HT1080 (cell line): ENCODE results near the gene ABI1. TPM values are rescaled to one million over a fixed set of nuclear protein-coding genes. Genes with fewer than 3 reads are reported as not detected.
A peak's percentile ranks its signal among the peaks of the same experiment; 100 is the strongest.
"Not testable (repeated sequence)": the region's sequence is repeated elsewhere in the genome, so short reads cannot be mapped to it uniquely, and the experiment has no call there.

Experiments used
- DNase-seq: peaks from one replicate; pipeline ENCODE4 v3.0.0-alpha.2; 2015; ENCODE audit warnings: low read depth
- total RNA-seq: library from RNA; depleted of rRNA; stranded (reverse); fragments of >200 nt; shearing (Covaris generic); gene quantifications from 2 replicates; pipeline ENCODE4 v1.2.3, GENCODE V29; 2014

ABI1 gene
- total RNA-seq, 1 experiment from 2014 or later, result 49.8 TPM

GRCh38 chr10:26805567-26806245, 55.1 kb downstream of the ABI1 start:
- peak; percentile 7 for DNase-seq

GRCh38 chr10:26804418-26805393, 56.1 kb downstream of the ABI1 start:
- no peak for DNase-seq

GRCh38 chr10:26803849-26804248, 56.9 kb downstream of the ABI1 start:
- DNase-seq, result no peak

- no peak for DNase-seq
Measured at GRCh38 chr10:26802527-26802926, 58.2 kb downstream of the ABI1 start.

GRCh38 chr10:26801831-26802230, 58.9 kb downstream of the ABI1 start:
- DNase-seq, result no peak

- DNase-seq, result no peak
Measured at GRCh38 chr10:26801274-26801673, 59.5 kb downstream of the ABI1 start.

GRCh38 chr10:26800468-26800867, 60.3 kb downstream of the ABI1 start:
- DNase-seq, result no peak

GRCh38 chr10:26799342-26799741, 61.4 kb downstream of the ABI1 start:
- DNase-seq, result no peak

- no peak for DNase-seq
Measured at GRCh38 chr10:26798298-26798697, 62.5 kb downstream of the ABI1 start.

GRCh38 chr10:26797340-26797739, 63.4 kb downstream of the ABI1 start:
- no peak for DNase-seq

GRCh38 chr10:26792758-26793495, 67.8 kb downstream of the ABI1 start:
- DNase-seq, result no peak

- DNase-seq, result no peak
Measured at GRCh38 chr10:26790221-26790995, 70.3 kb downstream of the ABI1 start.

- not testable (repeated sequence) for DNase-seq
Measured at GRCh38 chr10:26789779-26790178, 71.0 kb downstream of the ABI1 start.

GRCh38 chr10:26787362-26787761, 73.4 kb downstream of the ABI1 start:
- DNase-seq, result no peak

- DNase-seq, result peak; percentile 23
Measured at GRCh38 chr10:26781797-26782196, 79.0 kb downstream of the ABI1 start.

GRCh38 chr10:26780793-26781601, 79.8 kb downstream of the ABI1 start:
- DNase-seq, result peak; percentile 90

- no peak for DNase-seq
Measured at GRCh38 chr10:26780106-26780792, 80.5 kb downstream of the ABI1 start.

- no peak for DNase-seq
Measured at GRCh38 chr10:26779176-26779860, 81.4 kb downstream of the ABI1 start.

GRCh38 chr10:26777686-26778085, 83.1 kb downstream of the ABI1 start:
- no peak for DNase-seq
